Measurements from ENCODE around the gene TAF6L. TPM values are rescaled to one million over a fixed set of nuclear protein-coding genes. Genes with fewer than 3 reads are reported as not detected.

TAF6L gene
- total and polyA plus RNA-seq, 9 of the 15 experiments (the other 6 are each of a cell fraction or from before 2014, with no cell fraction given) = 0.04 to 45.5 (median 20.8) TPM

DNA sequence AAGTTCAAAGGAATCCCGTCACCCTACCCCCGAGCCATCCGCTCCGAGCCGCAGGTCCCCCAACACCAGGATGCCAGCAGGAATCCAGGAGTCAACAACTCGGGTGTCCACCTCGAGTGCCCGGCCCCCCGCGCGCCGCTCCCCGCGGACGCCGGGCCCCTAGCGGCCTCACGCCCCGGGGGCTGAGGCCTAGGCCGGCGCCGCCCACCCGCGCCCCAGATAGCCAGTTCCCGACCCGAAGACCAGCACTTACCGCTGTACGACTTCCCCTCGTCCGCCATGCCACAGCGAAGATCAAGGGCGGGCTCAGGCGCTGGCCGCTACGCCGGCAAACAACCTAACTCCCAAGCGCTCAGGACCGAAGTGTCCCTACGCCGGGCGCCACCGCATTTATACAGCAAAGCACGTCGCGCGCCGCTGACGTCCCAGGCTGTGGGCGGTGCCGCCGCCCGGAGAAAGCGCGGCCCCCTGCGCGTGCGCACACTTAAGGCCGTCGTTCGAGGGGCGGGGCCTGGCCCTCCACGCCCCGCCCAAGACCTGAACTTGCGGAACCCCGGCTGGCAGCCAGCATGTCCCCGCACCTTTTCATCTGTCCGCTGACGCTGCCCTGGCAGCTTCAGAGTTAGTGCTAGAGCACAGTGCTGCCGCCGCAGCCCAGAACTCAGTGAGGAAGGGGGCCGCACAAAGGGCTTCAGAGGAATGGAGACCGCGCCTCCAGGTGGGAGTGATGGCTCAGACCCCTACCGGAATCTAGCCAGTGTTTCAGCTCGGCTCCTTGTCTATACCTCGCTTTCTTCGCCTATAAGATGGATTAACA is 34.1 kb downstream of the TAF6L start, which contains the start of gene NXF1 (continued):
- TF ChIP-seq, protein P1, sequence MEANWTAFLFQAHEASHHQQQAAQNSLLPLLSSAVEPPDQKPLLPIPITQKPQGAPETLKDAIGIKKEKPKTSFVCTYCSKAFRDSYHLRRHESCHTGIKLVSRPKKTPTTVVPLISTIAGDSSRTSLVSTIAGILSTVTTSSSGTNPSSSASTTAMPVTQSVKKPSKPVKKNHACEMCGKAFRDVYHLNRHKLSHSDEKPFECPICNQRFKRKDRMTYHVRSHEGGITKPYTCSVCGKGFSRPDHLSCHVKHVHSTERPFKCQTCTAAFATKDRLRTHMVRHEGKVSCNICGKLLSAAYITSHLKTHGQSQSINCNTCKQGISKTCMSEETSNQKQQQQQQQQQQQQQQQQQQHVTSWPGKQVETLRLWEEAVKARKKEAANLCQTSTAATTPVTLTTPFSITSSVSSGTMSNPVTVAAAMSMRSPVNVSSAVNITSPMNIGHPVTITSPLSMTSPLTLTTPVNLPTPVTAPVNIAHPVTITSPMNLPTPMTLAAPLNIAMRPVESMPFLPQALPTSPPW (CRISPR knock-in tag; IDR thresholded peaks at IDR 0.05) = peak; percentile 60
- TF ChIP-seq RNF2 (IDR thresholded peaks at IDR 0.05) (peak; percentile 90), DPF2 (IDR thresholded peaks at IDR 0.05) (no peak), HMG20B (CRISPR knock-in tag; IDR thresholded peaks at IDR 0.05) (peak; percentile 61; the same call in 1 of the 2 replicates), POLR2G (IDR thresholded peaks at IDR 0.05; ENCODE audit: low read depth, low read length) (peak; percentile 100), ZNF133 (CRISPR knock-in tag; IDR thresholded peaks at IDR 0.05) (no peak), KDM5B (IDR thresholded peaks at IDR 0.05; ENCODE audit: insufficient replicate concordance, low read depth, low read length) (peak; percentile 100), SP1 (CRISPR knock-in tag; IDR thresholded peaks at IDR 0.05) (peak; percentile 99), ZSCAN32 (CRISPR knock-in tag; IDR thresholded peaks at IDR 0.05) (no peak; the same call in 1 of the 2 replicates), ZNF584 (CRISPR knock-in tag; IDR thresholded peaks at IDR 0.05; ENCODE audit: low read depth) (no peak), TBL1XR1 (IDR thresholded peaks at IDR 0.05; ENCODE audit: low read length in 2 of 2) (peak; percentile 53 to 80; a peak in 2 of 4 replicates), ZNF316 (IDR thresholded peaks at IDR 0.05) (no peak), GATA2 (CRISPR knock-in tag; IDR thresholded peaks at IDR 0.05) (no peak), NEUROD1 (IDR thresholded peaks at IDR 0.05; ENCODE audit: borderline replicate concordance, low read depth, low read length, partially characterized antibody) (peak; percentile 65), NFYB (IDR thresholded peaks at IDR 0.05; ENCODE audit: extremely low read depth, insufficient read length) (no peak), BMI1 (IDR thresholded peaks at IDR 0.05; ENCODE audit: low read length) (no peak), MCM3 (IDR thresholded peaks at IDR 0.05) (no peak), NBN (IDR thresholded peaks at IDR 0.05; ENCODE audit: low read depth) (peak; percentile 72; the same call in 1 of the 2 replicates), NFXL1 (CRISPR knock-in tag; IDR thresholded peaks at IDR 0.05) (no peak), CBFB (CRISPR knock-in tag; IDR thresholded peaks at IDR 0.05) (no peak), ZNF830 (CRISPR knock-in tag; IDR thresholded peaks at IDR 0.05) (no peak), THRAP3 (IDR thresholded peaks at IDR 0.05; ENCODE audit: borderline replicate concordance) (no peak), ZNF134 (CRISPR knock-in tag; conservative IDR thresholded peaks at IDR 0.05) (no peak), HNRNPH1 (optimal IDR thresholded peaks at IDR 0.05; ENCODE audit: low read depth, low read length) (no peak), POLR2AphosphoS5 (IDR thresholded peaks at IDR 0.05; ENCODE audit: control insufficient read depth, insufficient read depth, low read depth, low read length) (peak; percentile 100)
- TF ChIP-seq, protein P2, sequence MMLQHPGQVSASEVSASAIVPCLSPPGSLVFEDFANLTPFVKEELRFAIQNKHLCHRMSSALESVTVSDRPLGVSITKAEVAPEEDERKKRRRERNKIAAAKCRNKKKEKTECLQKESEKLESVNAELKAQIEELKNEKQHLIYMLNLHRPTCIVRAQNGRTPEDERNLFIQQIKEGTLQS (IDR thresholded peaks at IDR 0.05) = no peak
- TF ChIP-seq, protein P2 (CRISPR knock-in tag; conservative IDR thresholded peaks at IDR 0.05) = peak; percentile 71; the same call in 1 of the 2 replicates
- TF ChIP-seq, protein P3, sequence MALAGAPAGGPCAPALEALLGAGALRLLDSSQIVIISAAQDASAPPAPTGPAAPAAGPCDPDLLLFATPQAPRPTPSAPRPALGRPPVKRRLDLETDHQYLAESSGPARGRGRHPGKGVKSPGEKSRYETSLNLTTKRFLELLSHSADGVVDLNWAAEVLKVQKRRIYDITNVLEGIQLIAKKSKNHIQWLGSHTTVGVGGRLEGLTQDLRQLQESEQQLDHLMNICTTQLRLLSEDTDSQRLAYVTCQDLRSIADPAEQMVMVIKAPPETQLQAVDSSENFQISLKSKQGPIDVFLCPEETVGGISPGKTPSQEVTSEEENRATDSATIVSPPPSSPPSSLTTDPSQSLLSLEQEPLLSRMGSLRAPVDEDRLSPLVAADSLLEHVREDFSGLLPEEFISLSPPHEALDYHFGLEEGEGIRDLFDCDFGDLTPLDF (CRISPR knock-in tag; IDR thresholded peaks at IDR 0.05) = peak; percentile 91
